Peyer's patch (tissue), 4 donors: ENCODE data around the gene CSMD2.

Source experiments
- CTCF ChIP-seq, 6 experiments: fragments of 450-650 bp in 4 of 6; fragments of 200-600 bp in 2 of 6; sonication (generic) in 1 of 6; IDR thresholded peaks; one replicate each; pipeline ENCODE4 v1.5.1; 2017 to 2019; ENCODE audit warnings: antibody characterized with exemption in 6 of 6, mild to moderate bottlenecking in 3 of 6, moderate library complexity in 1 of 6
- POLR2A ChIP-seq, 2 donors: fragments of 450-650 bp; IDR thresholded peaks; one replicate each; pipeline ENCODE4 v1.5.1; 2017; ENCODE audit warnings: antibody characterized with exemption in 2 of 2, mild to moderate bottlenecking in 2 of 2, moderate library complexity in 2 of 2

GRCh38 chr1:33583567-33583966 lies 581.5 kb downstream of the CSMD2 start:
- TF ChIP-seq CTCF (IDR thresholded peaks at IDR 0.05), result no peak
- no peak for TF ChIP-seq POLR2A (IDR thresholded peaks at IDR 0.05)
